SK-N-SH (cell line): ENCODE data around the gene ENOX1.

Source experiments
- CTCF ChIP-seq: fragments of 200-600 bp; sonication (generic); IDR thresholded peaks from 2 replicates; pipeline ENCODE4 v1.6.1; 2017; ENCODE audit warnings: antibody characterized with exemption, mild to moderate bottlenecking, moderate library complexity
- GABPA ChIP-seq: IDR thresholded peaks from 2 replicates; pipeline ENCODE4 v1.4.0; 2012; ENCODE audit warnings: low read depth, mild to moderate bottlenecking
- POLR2AphosphoS5 ChIP-seq: IDR thresholded peaks from 2 replicates; pipeline ENCODE4 v1.6.1; 2012; ENCODE audit warnings: low read depth, low read length
- SIN3A ChIP-seq: IDR thresholded peaks from 2 replicates; pipeline ENCODE4 v1.6.1; 2012; ENCODE audit warnings: low read depth, mild to moderate bottlenecking, low read length, moderate library complexity, borderline replicate concordance
- TAF1 ChIP-seq: IDR thresholded peaks from 2 replicates; pipeline ENCODE4 v1.6.1; 2012; ENCODE audit warnings: low read depth, mild to moderate bottlenecking, low read length, moderate library complexity, borderline replicate concordance
- USF1 ChIP-seq: IDR thresholded peaks from 2 replicates; pipeline ENCODE4 v1.4.0; 2012; ENCODE audit warnings: low read depth, borderline replicate concordance
- YY1 ChIP-seq: IDR thresholded peaks from 2 replicates; pipeline ENCODE4 v1.4.0; 2012; ENCODE audit warnings: low read depth, mild to moderate bottlenecking

GRCh38 chr13:43422116-43422515 lies 364.7 kb downstream of the ENOX1 start:
- TF ChIP-seq TAF1 (no peak), POLR2AphosphoS5 (no peak), USF1 (no peak), GABPA (no peak), CTCF (no peak), SIN3A (no peak), YY1 (no peak)
